ENCODE results near the gene JMJD8. TPM values are rescaled to one million over a fixed set of nuclear protein-coding genes. Genes with fewer than 3 reads are reported as not detected.

Gene JMJD8
- total RNA-seq, 1 donor from 2014 or later, result 64.5 TPM

Other genes with a start within 250 kb of the JMJD8 start
- 56.9 and 60.3 TPM in 2 replicates for gene CAPN15, start 156.6 kb downstream of the JMJD8 start, total RNA-seq
- not detected in 2 replicates for gene PRR35, start 123.9 kb downstream of the JMJD8 start, total RNA-seq
- 0.84 and 0.86 TPM in 2 replicates for gene NHLRC4, start 117.3 kb downstream of the JMJD8 start, total RNA-seq
- 84.9 and 91.7 TPM in 2 replicates for gene PIGQ, start 114.4 kb downstream of the JMJD8 start, total RNA-seq
- gene RAB40C, start 94.3 kb downstream of the JMJD8 start, total RNA-seq, result 30.9 and 31.6 TPM in 2 replicates
- gene WFIKKN1, start 53.3 kb downstream of the JMJD8 start, total RNA-seq, result 8.1 and 8.5 TPM in 2 replicates
- 73.4 and 75.3 TPM in 2 replicates for gene METTL26, start 48.0 kb downstream of the JMJD8 start, total RNA-seq
- gene MCRIP2, start 42.5 kb downstream of the JMJD8 start, total RNA-seq, result 16.2 and 17.6 TPM in 2 replicates
- gene WDR90, start 35.0 kb downstream of the JMJD8 start, total RNA-seq, result 95.8 and 97.0 TPM in 2 replicates
- gene RHOT2, start 16.2 kb downstream of the JMJD8 start, total RNA-seq, result 171 and 189 TPM in 2 replicates
- gene RHBDL1, start 8.7 kb downstream of the JMJD8 start, total RNA-seq, result 3.0 and 3.1 TPM in 2 replicates
- 81.5 and 99.3 TPM in 2 replicates for gene STUB1, start 3.9 kb downstream of the JMJD8 start, total RNA-seq
- gene WDR24, start 6.1 kb upstream of the JMJD8 start, total RNA-seq, result 16.6 and 20.7 TPM in 2 replicates
- 2.5 and 3.0 TPM in 2 replicates for gene FBXL16, start 21.5 kb upstream of the JMJD8 start, total RNA-seq
- 210 and 224 TPM in 2 replicates for gene METRN, start 30.8 kb upstream of the JMJD8 start, total RNA-seq
- 51.1 and 52.7 TPM in 2 replicates for gene ANTKMT, start 36.8 kb upstream of the JMJD8 start, total RNA-seq
- 7.0 and 7.2 TPM in 2 replicates for gene CCDC78, start 42.1 kb upstream of the JMJD8 start, total RNA-seq
- 15.0 and 15.4 TPM in 2 replicates for gene HAGHL, start 42.8 kb upstream of the JMJD8 start, total RNA-seq
- 42.1 and 45.9 TPM in 2 replicates for gene CIAO3, start 56.7 kb upstream of the JMJD8 start, total RNA-seq
- not detected in 2 replicates for gene MSLN, start 76.4 kb upstream of the JMJD8 start, total RNA-seq
- gene RPUSD1, start 104.0 kb upstream of the JMJD8 start, total RNA-seq, result 36.1 and 36.8 TPM in 2 replicates
- gene CHTF18, start 104.3 kb upstream of the JMJD8 start, total RNA-seq, result 156 and 169 TPM in 2 replicates
- gene GNG13, start 116.4 kb upstream of the JMJD8 start, total RNA-seq, result not detected in 2 replicates

Measured in neural crest cell (in vitro differentiated cells).